OCI-LY1 (cell line): ENCODE data around the gene DDX28.

Source experiments
- H2AFZ ChIP-seq: fragments of 200-600 bp; sonication (generic), shearing (Covaris generic); 2 replicates; pipeline ENCODE4 v1.6.0; 2014; ENCODE audit warnings: antibody characterized with exemption, mild to moderate bottlenecking, low read length
- H3F3A ChIP-seq: fragments of 200-600 bp; sonication (generic), shearing (Covaris generic); 2 replicates; pipeline ENCODE4 v1.6.0; 2014; ENCODE audit warnings: mild to moderate bottlenecking, antibody characterized with exemption, low read length, moderate library complexity; ENCODE audit not compliant: insufficient read depth
- H3K27ac ChIP-seq: fragments of 200-600 bp; sonication (generic); 2 replicates; pipeline ENCODE4 v1.5.1; 2014; ENCODE audit warnings: low read length, mixed run types, mild to moderate bottlenecking, low read depth; ENCODE audit not compliant: poor library complexity, severe bottlenecking
- H3K27me3 ChIP-seq: fragments of 200-600 bp; sonication (generic); 2 replicates; pipeline ENCODE4 v1.6.0; 2014; ENCODE audit warnings: antibody characterized with exemption, mild to moderate bottlenecking, low read length, moderate library complexity; ENCODE audit not compliant: insufficient read depth
- H3K36me3 ChIP-seq: fragments of 200-600 bp; sonication (generic); 2 replicates; pipeline ENCODE4 v1.6.1; 2014; ENCODE audit warnings: mild to moderate bottlenecking, antibody characterized with exemption, low read length, moderate library complexity, mixed read lengths; ENCODE audit not compliant: insufficient read depth
- H3K4me1 ChIP-seq: fragments of 200-600 bp; sonication (generic); 2 replicates; pipeline ENCODE4 v1.5.1; 2014; ENCODE audit warnings: mild to moderate bottlenecking, low read length, moderate library complexity; ENCODE audit not compliant: insufficient read depth, severe bottlenecking
- H3K4me2 ChIP-seq: fragments of 200-600 bp; sonication (generic), shearing (Covaris generic); 2 replicates; pipeline ENCODE4 v1.6.1; 2014; ENCODE audit warnings: low read length
- H3K4me3 ChIP-seq: fragments of 200-600 bp; sonication (generic); 2 replicates; pipeline ENCODE4 v1.5.1; 2014; ENCODE audit warnings: low read length, low read depth, mild to moderate bottlenecking, mixed read lengths; ENCODE audit not compliant: poor library complexity, severe bottlenecking
- H3K79me2 ChIP-seq: fragments of 200-600 bp; shearing (Covaris generic); 2 replicates; pipeline ENCODE4 v1.6.1; 2016; ENCODE audit warnings: mixed run types, low read length, mixed read lengths; ENCODE audit not compliant: insufficient read depth
- H3K9ac ChIP-seq: fragments of 200-600 bp; sonication (generic), shearing (Covaris generic); 2 replicates; pipeline ENCODE4 v1.6.1; 2014; ENCODE audit warnings: mild to moderate bottlenecking, low read length, mixed read lengths
- H3K9me2 ChIP-seq: fragments of 200-600 bp; sonication (generic), shearing (Covaris generic); 2 replicates; pipeline ENCODE4 v1.6.1; 2014; ENCODE audit warnings: low read depth, mild to moderate bottlenecking, low read length, mixed read lengths
- H3K9me3 ChIP-seq: fragments of 200-600 bp; shearing (Covaris generic); 2 replicates; pipeline ENCODE4 v1.6.1; 2014; ENCODE audit warnings: low read length, mixed read lengths
- H4K20me1 ChIP-seq: fragments of 200-600 bp; sonication (generic), shearing (Covaris generic); 2 replicates; pipeline ENCODE4 v1.6.0; 2016; ENCODE audit warnings: mild to moderate bottlenecking, low read length; ENCODE audit not compliant: insufficient read depth
- EZH2 ChIP-seq: fragments of 200-600 bp; sonication (generic), shearing (Covaris generic); IDR thresholded peaks from 2 replicates; pipeline ENCODE4 v1.8.0; 2017; ENCODE audit warnings: borderline replicate concordance, mixed run types, mild to moderate bottlenecking, antibody characterized with exemption, low read length, moderate library complexity, mixed read lengths
- TF ChIP-seq, protein P1 (sequence below): fragments of 200-600 bp; sonication (generic), shearing (Covaris generic); IDR thresholded peaks from 2 replicates; pipeline ENCODE4 v1.5.1; 2017; ENCODE audit warnings: mild to moderate bottlenecking, antibody characterized with exemption, low read length, moderate library complexity, mixed read lengths

The DDX28 gene

DNA sequence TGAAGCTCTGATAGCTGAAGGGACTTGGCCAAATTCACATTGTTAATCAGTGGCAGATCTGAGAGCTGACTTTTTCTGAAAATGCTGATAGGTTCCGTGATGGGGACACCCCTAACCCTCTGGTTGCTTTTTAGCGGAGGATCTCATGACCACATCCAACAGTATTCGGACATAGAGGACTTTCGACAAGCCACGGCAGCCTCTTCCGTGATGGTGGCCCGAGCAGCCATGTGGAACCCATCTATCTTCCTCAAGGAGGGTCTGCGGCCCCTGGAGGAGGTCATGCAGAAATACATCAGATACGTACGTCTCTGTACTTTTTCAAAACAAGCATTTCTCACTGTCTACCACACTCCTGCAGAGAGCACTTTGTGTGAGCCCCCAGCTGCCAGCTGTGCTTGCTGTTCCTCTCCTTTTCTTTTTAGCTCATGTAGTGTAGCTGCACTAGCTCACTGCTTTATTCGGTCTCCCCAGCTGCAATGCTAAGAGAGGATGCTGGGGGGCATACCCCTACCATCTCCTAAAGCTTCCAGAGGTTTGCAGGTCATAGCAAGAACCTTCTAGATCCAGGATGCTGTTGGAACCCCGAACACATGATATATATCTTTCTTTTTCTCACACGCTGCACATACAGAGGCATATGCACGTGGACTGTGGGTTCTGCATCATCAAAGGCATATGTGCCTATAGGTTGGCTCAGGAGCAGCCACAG lies 47.9 kb upstream of the DDX28 start:
- no peak overlapping the region for H3K9ac ChIP-seq
- H3K9me2 ChIP-seq = no peaks in the 10 kb centered on the region
- H3K9me3 ChIP-seq = no peaks in the 10 kb centered on the region
- peak overlapping the region; percentile 44; the same call in 1 of the 2 replicates for H3K4me2 ChIP-seq
- no peak overlapping the region for H3K4me3 ChIP-seq
- H3F3A ChIP-seq = no peaks in the 10 kb centered on the region
- TF ChIP-seq EZH2 = no peak
- TF ChIP-seq, protein P1, sequence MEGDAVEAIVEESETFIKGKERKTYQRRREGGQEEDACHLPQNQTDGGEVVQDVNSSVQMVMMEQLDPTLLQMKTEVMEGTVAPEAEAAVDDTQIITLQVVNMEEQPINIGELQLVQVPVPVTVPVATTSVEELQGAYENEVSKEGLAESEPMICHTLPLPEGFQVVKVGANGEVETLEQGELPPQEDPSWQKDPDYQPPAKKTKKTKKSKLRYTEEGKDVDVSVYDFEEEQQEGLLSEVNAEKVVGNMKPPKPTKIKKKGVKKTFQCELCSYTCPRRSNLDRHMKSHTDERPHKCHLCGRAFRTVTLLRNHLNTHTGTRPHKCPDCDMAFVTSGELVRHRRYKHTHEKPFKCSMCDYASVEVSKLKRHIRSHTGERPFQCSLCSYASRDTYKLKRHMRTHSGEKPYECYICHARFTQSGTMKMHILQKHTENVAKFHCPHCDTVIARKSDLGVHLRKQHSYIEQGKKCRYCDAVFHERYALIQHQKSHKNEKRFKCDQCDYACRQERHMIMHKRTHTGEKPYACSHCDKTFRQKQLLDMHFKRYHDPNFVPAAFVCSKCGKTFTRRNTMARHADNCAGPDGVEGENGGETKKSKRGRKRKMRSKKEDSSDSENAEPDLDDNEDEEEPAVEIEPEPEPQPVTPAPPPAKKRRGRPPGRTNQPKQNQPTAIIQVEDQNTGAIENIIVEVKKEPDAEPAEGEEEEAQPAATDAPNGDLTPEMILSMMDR = peak; percentile 22; the same call in 1 of the 2 replicates
- H3K4me1 ChIP-seq = peaks cover 37% of the 10 kb centered on the region
- peaks cover 62% of the 10 kb centered on the region for H3K36me3 ChIP-seq
- H2AFZ ChIP-seq = no peak overlapping the region
- H3K79me2 ChIP-seq = no peaks in the 10 kb centered on the region
- H3K27ac ChIP-seq = peak overlapping the region; percentile 64
- H4K20me1 ChIP-seq = no peaks in the 10 kb centered on the region
- H3K27me3 ChIP-seq = no peaks in the 10 kb centered on the region

DNA sequence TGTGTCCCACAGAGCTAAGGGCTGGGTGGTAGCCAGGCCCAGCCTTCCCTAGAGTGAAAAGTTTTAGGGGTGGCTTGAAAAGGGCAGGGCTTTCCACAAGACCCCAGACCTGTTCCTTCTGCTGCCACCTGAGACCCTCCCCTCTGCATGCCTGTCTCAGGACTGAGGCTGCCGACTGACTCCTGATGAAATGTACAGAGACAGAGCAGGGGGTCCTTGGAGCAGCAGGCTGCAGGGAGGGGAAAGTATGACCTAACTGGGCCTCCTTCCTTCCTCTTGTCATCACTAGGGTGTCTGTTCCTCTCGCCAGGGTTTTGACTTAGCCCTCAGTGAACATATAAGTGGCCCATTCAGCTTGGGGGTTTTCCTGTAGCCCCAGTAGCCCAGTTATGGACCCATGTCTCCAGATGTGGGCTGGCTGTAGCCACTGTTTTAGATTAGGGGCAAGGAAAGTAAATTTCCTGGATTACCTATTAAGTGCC lies 47.3 kb upstream of the DDX28 start:
- no peak overlapping the region for H3K9ac ChIP-seq
- no peak overlapping the region for H3K4me3 ChIP-seq
- no peaks in the 10 kb centered on the region for H3K79me2 ChIP-seq
- no peaks in the 10 kb centered on the region for H3K9me2 ChIP-seq
- H2AFZ ChIP-seq = no peak overlapping the region
- H3K36me3 ChIP-seq = peaks cover 59% of the 10 kb centered on the region
- H3K27ac ChIP-seq = peak overlapping the region; percentile 64
- peaks cover 34% of the 10 kb centered on the region for H3K4me1 ChIP-seq
- H3F3A ChIP-seq = no peaks in the 10 kb centered on the region
- H3K9me3 ChIP-seq = no peaks in the 10 kb centered on the region
- no peaks in the 10 kb centered on the region for H3K27me3 ChIP-seq
- peak overlapping the region; percentile 44; the same call in 1 of the 2 replicates for H3K4me2 ChIP-seq
- H4K20me1 ChIP-seq = no peaks in the 10 kb centered on the region
- TF ChIP-seq, protein P1 = no peak
- TF ChIP-seq EZH2 = no peak

DNA sequence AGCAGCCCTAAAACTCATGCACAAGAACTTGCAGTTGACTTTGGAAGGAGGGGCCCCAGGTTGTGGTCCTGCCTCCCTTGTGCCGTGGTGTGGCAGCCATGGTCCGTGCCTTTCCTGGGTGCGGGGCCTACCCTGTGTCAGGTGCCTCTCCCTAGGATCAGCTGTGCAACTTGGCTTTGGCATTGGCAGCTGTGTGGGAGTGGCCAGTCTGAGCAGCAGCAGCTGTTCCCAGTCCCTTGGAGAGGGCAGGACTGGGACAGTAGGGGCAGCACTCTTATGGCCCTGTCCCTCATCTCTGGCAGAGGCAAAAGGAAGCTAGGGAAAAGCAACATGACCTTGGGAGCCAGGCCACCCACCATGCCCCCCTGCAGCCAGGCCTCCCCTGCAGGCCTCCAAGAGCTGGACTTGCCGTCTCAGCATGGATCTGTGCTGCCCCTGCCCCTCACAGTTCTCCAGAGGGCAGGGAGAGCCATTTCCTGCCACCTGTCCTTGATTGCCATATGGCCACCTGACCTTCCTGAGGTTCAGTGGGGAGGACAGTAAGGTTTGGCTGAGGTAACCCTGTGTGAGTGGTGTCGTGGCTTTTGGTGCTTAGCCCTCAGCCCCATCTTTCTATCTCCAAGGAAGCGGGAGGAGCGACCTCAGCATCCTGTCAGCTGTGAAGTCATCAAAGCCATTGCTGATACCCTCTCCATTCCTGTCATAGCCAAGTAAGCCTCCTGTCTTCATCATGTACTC lies 46.6 kb upstream of the DDX28 start:
- Histone ChIP-seq H3K4me2 (no peak overlapping the region), H3K9me2 (no peaks in the 10 kb centered on the region), H2AFZ (no peak overlapping the region), H3K4me3 (no peak overlapping the region), H3K9ac (no peak overlapping the region), H3K27me3 (no peaks in the 10 kb centered on the region), H3K79me2 (no peaks in the 10 kb centered on the region), H4K20me1 (no peaks in the 10 kb centered on the region), H3K9me3 (no peaks in the 10 kb centered on the region), H3K4me1 (peaks cover 28% of the 10 kb centered on the region), H3K27ac (no peak overlapping the region), H3K36me3 (peaks cover 56% of the 10 kb centered on the region), H3F3A (no peaks in the 10 kb centered on the region)
- TF ChIP-seq EZH2 = no peak
- TF ChIP-seq, protein P1 = no peak
